Measurements from ENCODE around the gene TCAF1.
"Not testable (repeated sequence)": the region's sequence is repeated elsewhere in the genome, so short reads cannot be mapped to it uniquely, and the experiment has no call there.

Gene TCAF1

GRCh38 chr7:143850682-143851081, 51.3 kb downstream of the TCAF1 start:
- no peak for DNase-seq (ENCODE audit: low read depth in 2 of 2)

- no peak for DNase-seq (ENCODE audit: low read depth in 2 of 2)
Observed at GRCh38 chr7:143849785-143850479, 52.0 kb downstream of the TCAF1 start.

GRCh38 chr7:143848192-143848591, 53.8 kb downstream of the TCAF1 start:
- DNase-seq (ENCODE audit: low read depth in 2 of 2), result no peak

GRCh38 chr7:143846692-143847091, 55.3 kb downstream of the TCAF1 start:
- DNase-seq (ENCODE audit: low read depth in 2 of 2), result no peak

- not testable (repeated sequence) for DNase-seq (ENCODE audit: low read depth in 2 of 2)
Observed at GRCh38 chr7:143841696-143842095, 60.3 kb downstream of the TCAF1 start.

- not testable (repeated sequence) for DNase-seq (ENCODE audit: low read depth in 2 of 2)
Observed at GRCh38 chr7:143840062-143840461, 61.9 kb downstream of the TCAF1 start.

- peak; percentile 90 to 94 for DNase-seq (ENCODE audit: low read depth in 2 of 2)
Observed at GRCh38 chr7:143837223-143837622, 64.8 kb downstream of the TCAF1 start.

- peak; percentile 83 to 85 for DNase-seq (ENCODE audit: low read depth in 2 of 2)
Observed at GRCh38 chr7:143836622-143837021, 65.4 kb downstream of the TCAF1 start.

- not testable (repeated sequence) for DNase-seq (ENCODE audit: low read depth in 2 of 2)
Observed at GRCh38 chr7:143836088-143836487, 65.9 kb downstream of the TCAF1 start.

- not testable (repeated sequence) for DNase-seq (ENCODE audit: low read depth in 2 of 2)
Observed at GRCh38 chr7:143826578-143826977, 75.4 kb downstream of the TCAF1 start.

- DNase-seq (ENCODE audit: low read depth in 2 of 2), result not testable (repeated sequence)
Observed at GRCh38 chr7:143824295-143825135, 77.5 kb downstream of the TCAF1 start.

GRCh38 chr7:143823634-143824294, 78.2 kb downstream of the TCAF1 start:
- DNase-seq (ENCODE audit: low read depth in 2 of 2), result not testable (repeated sequence)

GRCh38 chr7:143821392-143822277, 80.3 kb downstream of the TCAF1 start:
- not testable (repeated sequence) for DNase-seq (ENCODE audit: low read depth in 2 of 2)

- not testable (repeated sequence) for DNase-seq (ENCODE audit: low read depth in 2 of 2)
Observed at GRCh38 chr7:143817873-143818272, 84.1 kb downstream of the TCAF1 start.

- DNase-seq (ENCODE audit: low read depth in 2 of 2), result not testable (repeated sequence)
Observed at GRCh38 chr7:143816471-143817133, 85.4 kb downstream of the TCAF1 start.

- DNase-seq (ENCODE audit: low read depth in 2 of 2), result not testable (repeated sequence)
Observed at GRCh38 chr7:143810639-143811038, 91.3 kb downstream of the TCAF1 start.

- DNase-seq (ENCODE audit: low read depth in 2 of 2), result not testable (repeated sequence)
Observed at GRCh38 chr7:143806664-143807071, 95.3 kb downstream of the TCAF1 start.
